DLD1 (cell line): ENCODE data around the gene PROM1.

Source experiments
- in situ Hi-C: cut with HindIII; loops from 2 replicates; pipeline ENCODE4 v1.10.0; 2017; ENCODE audit warnings: low sequenced_read_pairs

The PROM1 gene

DNA sequence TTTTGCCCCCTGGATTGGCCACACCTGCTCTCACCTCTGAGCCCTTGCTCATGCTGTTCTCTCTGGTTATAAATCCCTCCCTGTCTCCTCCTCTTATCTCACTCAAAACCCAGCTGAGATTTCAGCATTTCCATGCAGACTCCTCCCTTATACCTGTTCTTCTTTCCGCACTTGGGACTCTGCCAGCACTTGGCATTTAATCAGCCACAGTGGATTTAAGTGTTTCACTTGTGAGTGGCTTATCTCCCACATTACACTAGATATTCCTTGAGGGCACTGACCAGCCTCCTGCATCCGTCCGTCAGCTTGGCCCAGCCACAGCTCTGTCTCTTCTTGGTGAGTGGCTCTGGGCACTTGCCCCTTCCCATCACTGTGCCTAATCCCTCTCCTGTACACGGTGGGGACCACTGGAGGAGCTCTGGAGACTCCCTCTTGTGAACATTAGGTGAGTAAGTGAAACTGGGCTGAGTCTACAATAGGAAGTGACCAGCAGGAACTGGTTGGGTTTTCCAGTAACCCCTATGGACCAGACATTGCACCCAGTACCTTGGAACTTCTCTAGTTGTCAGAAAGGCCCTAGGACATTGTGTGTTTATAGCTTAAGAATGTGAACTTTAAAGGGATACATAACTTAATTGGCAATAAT, 165.2 kb downstream of the PROM1 start:
- in situ Hi-C loops = no loop called here
